HepG2 (cell line): ENCODE results near the gene GMPR. TPM values are rescaled to one million over a fixed set of nuclear protein-coding genes. Genes with fewer than 3 reads are reported as not detected.

Experiments used
- GATAD2A ChIP-seq: IDR thresholded peaks from 2 replicates; pipeline ENCODE4 v1.6.1; 2016
- ISL2 ChIP-seq: sonication (generic); formaldehyde crosslinking; IDR thresholded peaks from 2 replicates; pipeline ENCODE4 v1.5.0; 2020; ENCODE audit warnings: missing genetic modification reagents
- KAT8 ChIP-seq: IDR thresholded peaks from 2 replicates; pipeline ENCODE4 v1.6.1; 2016; ENCODE audit warnings: missing genetic modification reagents, missing compliant biosample characterization
- NFE2L1 ChIP-seq: sonication (generic); formaldehyde crosslinking; IDR thresholded peaks from 2 replicates; pipeline ENCODE4 v1.4.0; 2020; ENCODE audit warnings: missing genetic modification reagents, mild to moderate bottlenecking, borderline replicate concordance
- SMC3 ChIP-seq: IDR thresholded peaks from 2 replicates; pipeline ENCODE4 v1.6.1; 2011; ENCODE audit warnings: low read length, improper control_type of control experiment
- SP140L ChIP-seq: sonication (generic); formaldehyde crosslinking; IDR thresholded peaks from 2 replicates; pipeline ENCODE4 v1.4.0; 2020; ENCODE audit warnings: missing genetic modification reagents, borderline replicate concordance
- XRCC5 ChIP-seq: fragments of 200-400 bp; formaldehyde crosslinking; optimal IDR thresholded peaks from 2 replicates; pipeline ENCODE3; 2017; ENCODE audit warnings: mild to moderate bottlenecking, low read length
- ZNF350 ChIP-seq: sonication (generic); formaldehyde crosslinking; IDR thresholded peaks from 2 replicates; pipeline ENCODE4 v1.4.0; 2020; ENCODE audit warnings: mild to moderate bottlenecking, low read depth, missing genetic modification reagents, borderline replicate concordance
- ZNF562 ChIP-seq: sonication (generic); formaldehyde crosslinking; IDR thresholded peaks from 2 replicates; pipeline ENCODE4 v1.8.0; 2022; ENCODE audit warnings: missing genetic modification reagents, borderline replicate concordance
- ZNF567 ChIP-seq: sonication (generic); formaldehyde crosslinking; IDR thresholded peaks from 2 replicates; pipeline ENCODE4 v1.8.1; 2023; ENCODE audit warnings: mild to moderate bottlenecking, missing genetic modification reagents, borderline replicate concordance
- ZNF607 ChIP-seq: sonication (generic); formaldehyde crosslinking; IDR thresholded peaks from 2 replicates; pipeline ENCODE4 v1.5.1; 2020; ENCODE audit warnings: missing genetic modification reagents, mild to moderate bottlenecking, borderline replicate concordance
- ZNF709 ChIP-seq: sonication (generic); formaldehyde crosslinking; IDR thresholded peaks from 2 replicates; pipeline ENCODE4 v1.5.0; 2020; ENCODE audit warnings: mild to moderate bottlenecking, missing genetic modification reagents
- ZNF841 ChIP-seq: sonication (generic); formaldehyde crosslinking; IDR thresholded peaks from 2 replicates; pipeline ENCODE4 v1.8.1; 2023; ENCODE audit warnings: missing genetic modification reagents, borderline replicate concordance
- ZNF879 ChIP-seq: sonication (generic); formaldehyde crosslinking; IDR thresholded peaks from 2 replicates; pipeline ENCODE4 v1.8.1; 2023; ENCODE audit warnings: missing genetic modification reagents
- polyA plus RNA-seq, 8 experiments: library from polyadenylated mRNA; depleted of rRNA in 3 of 8; stranded (reverse) in 7 of 8; unstranded in 1 of 8; fragments of >200 nt; fragmentation: Illumina TruSeq in 4 of 8; extraction: Trizol in 4 of 8; gene quantifications; 2 replicates each; pipeline versions ENCODE4 v1.2.1 to v1.2.3, GENCODE V29; 2011 to 2016; ENCODE audit warnings: low read depth in 4 of 8, missing spikeins in 1 of 8, mixed read lengths in 1 of 8; ENCODE audit not compliant: insufficient read depth in 1 of 8
- total RNA-seq, 5 experiments: library from RNA; depleted of rRNA; stranded (reverse); fragments of >200 nt; fragmentation: Illumina TruSeq; extraction: Trizol; gene quantifications; 2 replicates each; pipeline ENCODE4 v1.2.3, GENCODE V29; 2016; ENCODE audit warnings: low read depth in 1 of 5
- TF ChIP-seq, protein P1 (sequence below): sonication (generic); formaldehyde crosslinking; IDR thresholded peaks from 2 replicates; pipeline ENCODE4 v1.5.0; 2020; ENCODE audit warnings: mild to moderate bottlenecking, missing genetic modification reagents, borderline replicate concordance
- TF ChIP-seq, protein P2 (sequence below): sonication (generic); formaldehyde crosslinking; IDR thresholded peaks from 2 replicates; pipeline ENCODE4 v1.5.0; 2020; ENCODE audit warnings: missing genetic modification reagents
- TF ChIP-seq, protein P3 (sequence below), 2 experiments: sonication (generic) in 1 of 2; formaldehyde crosslinking in 1 of 2; IDR thresholded peaks; 2 replicates each; pipeline versions ENCODE4 v1.4.0 to v1.6.1; 2018 to 2020; ENCODE audit warnings: missing genetic modification reagents in 2 of 2, borderline replicate concordance in 1 of 2, low read depth in 1 of 2, mild to moderate bottlenecking in 1 of 2, missing biosample characterization in 1 of 2

GMPR gene
- total and polyA plus RNA-seq, 2 of the 13 experiments (the other 11 are each of a cell fraction or from before 2014, with no cell fraction given) = not detected

DNA sequence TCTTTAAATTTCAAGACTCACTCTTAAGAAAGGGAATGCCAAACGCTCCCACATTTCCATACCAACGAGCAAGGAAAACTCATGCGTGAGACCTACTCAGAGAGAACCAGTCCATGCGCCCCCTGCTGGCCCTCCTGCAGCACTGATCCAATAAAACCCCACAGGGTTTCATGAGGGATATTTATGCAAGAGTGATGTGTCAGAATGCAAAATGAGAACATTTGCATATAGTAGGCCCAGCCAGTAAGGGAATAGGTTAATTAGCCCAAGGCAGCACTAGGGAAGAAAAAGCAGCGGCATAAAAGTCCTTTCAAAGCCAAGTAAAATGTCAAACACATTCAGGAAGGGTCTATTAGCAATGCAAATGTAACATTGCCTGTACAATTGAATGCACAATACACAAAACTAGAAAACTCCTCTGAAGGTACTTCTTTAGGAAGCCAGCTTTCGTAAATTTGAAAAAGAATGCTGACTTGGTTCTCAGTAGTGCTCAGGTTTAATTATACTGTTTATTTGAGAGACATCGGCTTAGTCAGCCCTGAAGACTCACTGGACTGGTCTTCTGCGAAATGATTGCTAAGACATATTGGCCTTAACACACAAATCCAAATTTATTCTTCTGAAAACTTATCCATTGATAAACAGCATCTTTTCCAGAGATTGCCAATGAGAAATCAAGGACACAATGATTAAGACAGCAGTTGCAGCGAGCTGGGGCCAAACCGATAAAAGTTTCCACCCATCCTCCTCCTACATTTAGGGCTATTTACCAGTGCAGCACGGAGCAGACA is 93.2 kb downstream of the GMPR start (continued):
- TF ChIP-seq, protein P1, sequence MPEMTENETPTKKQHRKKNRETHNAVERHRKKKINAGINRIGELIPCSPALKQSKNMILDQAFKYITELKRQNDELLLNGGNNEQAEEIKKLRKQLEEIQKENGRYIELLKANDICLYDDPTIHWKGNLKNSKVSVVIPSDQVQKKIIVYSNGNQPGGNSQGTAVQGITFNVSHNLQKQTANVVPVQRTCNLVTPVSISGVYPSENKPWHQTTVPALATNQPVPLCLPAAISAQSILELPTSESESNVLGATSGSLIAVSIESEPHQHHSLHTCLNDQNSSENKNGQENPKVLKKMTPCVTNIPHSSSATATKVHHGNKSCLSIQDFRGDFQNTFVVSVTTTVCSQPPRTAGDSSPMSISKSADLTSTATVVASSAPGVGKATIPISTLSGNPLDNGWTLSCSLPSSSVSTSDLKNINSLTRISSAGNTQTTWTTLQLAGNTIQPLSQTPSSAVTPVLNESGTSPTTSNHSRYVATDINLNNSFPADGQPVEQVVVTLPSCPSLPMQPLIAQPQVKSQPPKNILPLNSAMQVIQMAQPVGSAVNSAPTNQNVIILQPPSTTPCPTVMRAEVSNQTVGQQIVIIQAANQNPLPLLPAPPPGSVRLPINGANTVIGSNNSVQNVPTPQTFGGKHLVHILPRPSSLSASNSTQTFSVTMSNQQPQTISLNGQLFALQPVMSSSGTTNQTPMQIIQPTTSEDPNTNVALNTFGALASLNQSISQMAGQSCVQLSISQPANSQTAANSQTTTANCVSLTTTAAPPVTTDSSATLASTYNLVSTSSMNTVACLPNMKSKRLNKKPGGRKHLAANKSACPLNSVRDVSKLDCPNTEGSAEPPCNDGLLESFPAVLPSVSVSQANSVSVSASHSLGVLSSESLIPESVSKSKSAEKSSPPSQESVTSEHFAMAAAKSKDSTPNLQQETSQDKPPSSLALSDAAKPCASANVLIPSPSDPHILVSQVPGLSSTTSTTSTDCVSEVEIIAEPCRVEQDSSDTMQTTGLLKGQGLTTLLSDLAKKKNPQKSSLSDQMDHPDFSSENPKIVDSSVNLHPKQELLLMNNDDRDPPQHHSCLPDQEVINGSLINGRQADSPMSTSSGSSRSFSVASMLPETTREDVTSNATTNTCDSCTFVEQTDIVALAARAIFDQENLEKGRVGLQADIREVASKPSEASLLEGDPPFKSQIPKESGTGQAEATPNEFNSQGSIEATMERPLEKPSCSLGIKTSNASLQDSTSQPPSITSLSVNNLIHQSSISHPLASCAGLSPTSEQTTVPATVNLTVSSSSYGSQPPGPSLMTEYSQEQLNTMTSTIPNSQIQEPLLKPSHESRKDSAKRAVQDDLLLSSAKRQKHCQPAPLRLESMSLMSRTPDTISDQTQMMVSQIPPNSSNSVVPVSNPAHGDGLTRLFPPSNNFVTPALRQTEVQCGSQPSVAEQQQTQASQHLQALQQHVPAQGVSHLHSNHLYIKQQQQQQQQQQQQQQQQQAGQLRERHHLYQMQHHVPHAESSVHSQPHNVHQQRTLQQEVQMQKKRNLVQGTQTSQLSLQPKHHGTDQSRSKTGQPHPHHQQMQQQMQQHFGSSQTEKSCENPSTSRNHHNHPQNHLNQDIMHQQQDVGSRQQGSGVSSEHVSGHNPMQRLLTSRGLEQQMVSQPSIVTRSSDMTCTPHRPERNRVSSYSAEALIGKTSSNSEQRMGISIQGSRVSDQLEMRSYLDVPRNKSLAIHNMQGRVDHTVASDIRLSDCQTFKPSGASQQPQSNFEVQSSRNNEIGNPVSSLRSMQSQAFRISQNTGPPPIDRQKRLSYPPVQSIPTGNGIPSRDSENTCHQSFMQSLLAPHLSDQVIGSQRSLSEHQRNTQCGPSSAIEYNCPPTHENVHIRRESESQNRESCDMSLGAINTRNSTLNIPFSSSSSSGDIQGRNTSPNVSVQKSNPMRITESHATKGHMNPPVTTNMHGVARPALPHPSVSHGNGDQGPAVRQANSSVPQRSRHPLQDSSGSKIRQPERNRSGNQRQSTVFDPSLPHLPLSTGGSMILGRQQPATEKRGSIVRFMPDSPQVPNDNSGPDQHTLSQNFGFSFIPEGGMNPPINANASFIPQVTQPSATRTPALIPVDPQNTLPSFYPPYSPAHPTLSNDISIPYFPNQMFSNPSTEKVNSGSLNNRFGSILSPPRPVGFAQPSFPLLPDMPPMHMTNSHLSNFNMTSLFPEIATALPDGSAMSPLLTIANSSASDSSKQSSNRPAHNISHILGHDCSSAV (CRISPR knock-in tag) = no peak
- TF ChIP-seq ZNF841 (CRISPR knock-in tag) = 0 out of 2 replicates have a peak, but pooled peaks have one; percentile 35
- TF ChIP-seq XRCC5 = peak; percentile 83
- peak; percentile 57 for TF ChIP-seq SMC3
- TF ChIP-seq ZNF709 (CRISPR knock-in tag) = peak; percentile 44; the same call in 1 of the 2 replicates
- TF ChIP-seq ZNF350 = 0 out of 2 replicates have a peak, but pooled peaks have one; percentile 36
- no peak for TF ChIP-seq KAT8 (CRISPR knock-in tag)
- TF ChIP-seq ZNF562 (CRISPR knock-in tag) = no peak
- TF ChIP-seq, protein P2, sequence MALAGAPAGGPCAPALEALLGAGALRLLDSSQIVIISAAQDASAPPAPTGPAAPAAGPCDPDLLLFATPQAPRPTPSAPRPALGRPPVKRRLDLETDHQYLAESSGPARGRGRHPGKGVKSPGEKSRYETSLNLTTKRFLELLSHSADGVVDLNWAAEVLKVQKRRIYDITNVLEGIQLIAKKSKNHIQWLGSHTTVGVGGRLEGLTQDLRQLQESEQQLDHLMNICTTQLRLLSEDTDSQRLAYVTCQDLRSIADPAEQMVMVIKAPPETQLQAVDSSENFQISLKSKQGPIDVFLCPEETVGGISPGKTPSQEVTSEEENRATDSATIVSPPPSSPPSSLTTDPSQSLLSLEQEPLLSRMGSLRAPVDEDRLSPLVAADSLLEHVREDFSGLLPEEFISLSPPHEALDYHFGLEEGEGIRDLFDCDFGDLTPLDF = 0 out of 2 replicates have a peak, but pooled peaks have one; percentile 23
- TF ChIP-seq SP140L (CRISPR knock-in tag) = 0 out of 2 replicates have a peak, but pooled peaks have one; percentile 59
- peak; percentile 8; the same call in 1 of the 2 replicates for TF ChIP-seq GATAD2A (CRISPR knock-in tag)
- 0 out of 2 replicates have a peak, but pooled peaks have one; percentile 12 for TF ChIP-seq ZNF879 (CRISPR knock-in tag)
- TF ChIP-seq ISL2 (CRISPR knock-in tag) = 0 out of 2 replicates have a peak, but pooled peaks have one; percentile 24
- no peak for TF ChIP-seq NFE2L1
- TF ChIP-seq ZNF607 (CRISPR knock-in tag) = 0 out of 2 replicates have a peak, but pooled peaks have one; percentile 25
- TF ChIP-seq, protein P3, sequence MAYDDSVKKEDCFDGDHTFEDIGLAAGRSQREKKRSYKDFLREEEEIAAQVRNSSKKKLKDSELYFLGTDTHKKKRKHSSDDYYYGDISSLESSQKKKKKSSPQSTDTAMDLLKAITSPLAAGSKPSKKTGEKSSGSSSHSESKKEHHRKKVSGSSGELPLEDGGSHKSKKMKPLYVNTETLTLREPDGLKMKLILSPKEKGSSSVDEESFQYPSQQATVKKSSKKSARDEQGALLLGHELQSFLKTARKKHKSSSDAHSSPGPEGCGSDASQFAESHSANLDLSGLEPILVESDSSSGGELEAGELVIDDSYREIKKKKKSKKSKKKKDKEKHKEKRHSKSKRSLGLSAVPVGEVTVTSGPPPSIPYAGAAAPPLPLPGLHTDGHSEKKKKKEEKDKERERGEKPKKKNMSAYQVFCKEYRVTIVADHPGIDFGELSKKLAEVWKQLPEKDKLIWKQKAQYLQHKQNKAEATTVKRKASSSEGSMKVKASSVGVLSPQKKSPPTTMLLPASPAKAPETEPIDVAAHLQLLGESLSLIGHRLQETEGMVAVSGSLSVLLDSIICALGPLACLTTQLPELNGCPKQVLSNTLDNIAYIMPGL (CRISPR knock-in tag; IDR thresholded peaks at IDR 0.05; ENCODE audit: borderline replicate concordance in 1 of 2, low read depth in 1 of 2) = 0 out of 4 replicates have a peak, but pooled peaks of 1 of the 2 experiments have one; percentile 46
- TF ChIP-seq ZNF567 (CRISPR knock-in tag) = 0 out of 2 replicates have a peak, but pooled peaks have one; percentile 22
